Measurements from ENCODE around the gene SERGEF.

The SERGEF gene

GRCh38 chr11:18012906-18013781 lies at the start of gene SERGEF:
TSS of gene SERGEF (minus strand) at chr11:18013047. CDS start at chr11:18013010, 37 bp downstream.
- in situ Hi-C loops (cut with MboI; ENCODE audit: low sequenced_read_pairs) = no loop called here

GRCh38 chr11:18061351-18061750 lies 48.5 kb upstream of the SERGEF start:
- in situ Hi-C loops (cut with MboI; ENCODE audit: low sequenced_read_pairs) = no loop called here

- in situ Hi-C loops (cut with MboI; ENCODE audit: low sequenced_read_pairs) = no loop called here
Measured at GRCh38 chr11:18056561-18057181, 43.8 kb upstream of the SERGEF start.

GRCh38 chr11:18054511-18055103 lies 41.8 kb upstream of the SERGEF start:
- in situ Hi-C loops (cut with MboI; ENCODE audit: low sequenced_read_pairs) = no loop called here

DNA sequence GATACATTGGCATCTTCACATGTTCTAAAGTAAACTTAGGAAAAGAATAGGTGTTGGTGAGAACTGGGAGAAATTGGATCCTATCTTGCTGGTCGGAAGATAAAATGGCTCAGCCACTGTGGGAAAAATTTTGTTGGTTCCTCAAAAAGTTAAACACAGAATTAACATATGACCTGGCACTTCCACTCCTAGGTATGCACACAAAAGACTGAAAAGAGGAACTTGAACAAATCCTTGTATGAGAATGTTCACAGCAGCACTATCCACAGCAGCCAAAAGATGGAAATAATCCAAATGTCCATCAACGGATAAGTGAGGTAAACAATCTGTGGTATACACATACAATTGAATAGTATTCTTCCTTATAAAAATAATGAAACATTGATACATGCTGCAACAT lies 38.0 kb upstream of the SERGEF start:
- in situ Hi-C loops (cut with MboI; ENCODE audit: low sequenced_read_pairs) = no loop called here

GRCh38 chr11:18046116-18046777 lies 33.4 kb upstream of the SERGEF start, which contains the start of gene TPH1:
TSS of gene TPH1 (minus strand) at chr11:18046269. CDS start at chr11:18040762, 5,507 bp downstream.
- in situ Hi-C loops (cut with MboI; ENCODE audit: low sequenced_read_pairs) = no loop called here

GRCh38 chr11:18036456-18036855 lies 23.6 kb upstream of the SERGEF start:
- in situ Hi-C loops (cut with MboI; ENCODE audit: low sequenced_read_pairs) = no loop called here

GRCh38 chr11:18027475-18027874 lies 14.6 kb upstream of the SERGEF start:
- in situ Hi-C loops (cut with MboI; ENCODE audit: low sequenced_read_pairs) = no loop called here

DNA sequence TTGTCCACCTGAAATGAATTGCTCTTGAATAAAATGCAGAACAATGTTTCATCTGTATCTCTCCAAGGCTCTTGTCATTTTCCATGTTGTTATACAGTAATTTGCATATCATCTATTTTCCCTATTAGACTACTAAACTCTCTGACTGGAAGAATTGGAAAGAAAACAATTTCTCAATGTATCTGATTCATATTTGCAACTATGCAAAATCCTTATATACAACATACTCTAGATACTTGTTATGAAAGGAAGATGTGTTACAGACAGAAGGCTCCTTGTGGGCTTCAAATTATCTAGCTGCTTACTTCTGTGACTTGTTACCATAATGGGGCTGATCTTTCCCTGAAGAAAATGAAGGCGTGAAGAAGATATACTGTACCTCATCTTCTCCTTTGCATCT lies 9.6 kb upstream of the SERGEF start:
- in situ Hi-C loops (cut with MboI; ENCODE audit: low sequenced_read_pairs) = no loop called here

GRCh38 chr11:18019650-18020049 lies 6.8 kb upstream of the SERGEF start:
- in situ Hi-C loops (cut with MboI; ENCODE audit: low sequenced_read_pairs) = no loop called here

DNA sequence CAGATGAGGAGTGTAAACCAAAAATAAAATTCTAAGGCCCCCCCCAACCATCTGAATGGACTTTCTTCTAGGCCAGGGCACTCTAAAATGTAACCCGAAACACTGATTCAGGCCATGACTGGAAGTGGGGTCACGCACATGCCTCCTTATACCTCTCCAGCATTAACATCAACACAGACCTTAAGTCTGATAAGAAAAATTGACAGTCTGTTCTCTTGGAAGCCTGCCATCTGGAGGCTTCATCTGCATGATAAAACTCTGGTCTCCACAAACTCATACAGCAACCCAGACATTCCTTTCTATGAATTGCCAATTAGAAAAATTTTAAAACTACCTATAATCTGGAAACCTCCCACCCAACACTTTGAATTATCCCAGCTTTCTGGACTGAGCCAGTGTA lies 3.9 kb upstream of the SERGEF start:
- in situ Hi-C loops (cut with MboI; ENCODE audit: low sequenced_read_pairs) = no loop called here

GRCh38 chr11:18014876-18015275 lies 2.0 kb upstream of the SERGEF start:
- in situ Hi-C loops (cut with MboI; ENCODE audit: low sequenced_read_pairs) = no loop called here

GRCh38 chr11:18013790-18014507 lies 1.1 kb upstream of the SERGEF start:
- in situ Hi-C loops (cut with MboI; ENCODE audit: low sequenced_read_pairs) = no loop called here

- in situ Hi-C loops (cut with MboI; ENCODE audit: low sequenced_read_pairs) = no loop called here
Measured at GRCh38 chr11:18012122-18012905, 533 bp downstream of the SERGEF start.

DNA sequence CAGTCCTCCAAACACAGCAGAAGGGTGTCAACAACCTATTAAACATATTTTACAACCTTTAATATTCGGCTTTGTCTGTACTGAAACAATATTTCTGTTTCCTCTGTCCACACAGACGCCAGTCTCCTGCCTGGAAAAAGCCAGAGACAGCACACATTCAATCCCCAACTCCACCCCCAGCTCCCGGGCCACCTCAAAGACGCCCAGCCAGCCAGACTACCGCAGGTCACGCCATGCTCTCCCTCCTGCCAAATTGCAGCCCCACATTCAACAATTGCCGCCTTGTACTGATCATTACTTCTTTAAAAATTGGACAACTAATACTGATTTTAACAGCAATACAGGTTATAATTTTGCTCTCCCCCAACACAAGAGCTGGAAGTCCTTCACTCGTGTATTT lies 1.2 kb downstream of the SERGEF start:
- in situ Hi-C loops (cut with MboI; ENCODE audit: low sequenced_read_pairs) = no loop called here

GRCh38 chr11:18010977-18011586 lies 1.8 kb downstream of the SERGEF start:
- in situ Hi-C loops (cut with MboI; ENCODE audit: low sequenced_read_pairs) = no loop called here

DNA sequence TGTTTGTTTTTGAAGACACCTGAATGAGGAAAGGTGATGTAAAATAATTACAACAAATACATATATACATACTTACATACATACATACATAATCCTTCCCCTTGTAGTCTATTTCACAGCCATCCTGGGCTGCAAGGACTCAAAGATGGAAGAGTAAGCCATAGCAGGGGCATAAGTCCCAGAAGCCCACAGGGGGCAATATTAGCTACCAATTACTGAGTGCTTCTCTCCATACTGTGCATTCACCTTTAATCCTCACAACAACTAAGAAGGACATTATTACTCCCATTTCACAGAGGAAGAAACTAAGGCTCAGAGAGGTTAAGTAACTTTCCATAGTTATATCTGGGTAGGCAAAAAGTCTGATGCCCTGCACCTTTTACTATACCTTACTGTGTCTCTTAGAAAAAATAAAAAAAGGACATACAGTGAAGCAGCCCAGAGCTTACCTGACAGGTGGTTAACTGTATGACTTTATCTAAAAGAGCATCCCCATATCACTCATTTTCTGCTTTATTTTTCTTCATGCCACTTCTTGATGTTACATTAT lies 2.7 kb downstream of the SERGEF start:
- in situ Hi-C loops (cut with MboI; ENCODE audit: low sequenced_read_pairs) = no loop called here

- in situ Hi-C loops (cut with MboI; ENCODE audit: low sequenced_read_pairs) = no loop called here
Measured at GRCh38 chr11:18005376-18006129, 7.3 kb downstream of the SERGEF start.

All from hTERT RPE-1 (cell line).